Endothelial cell of hepatic sinusoid (primary cell): Measurements from ENCODE around the gene CASQ2.

Source experiments
- in situ Hi-C: cut with HindIII; loops from 2 replicates; pipeline ENCODE4 v1.10.0; 2017; ENCODE audit warnings: low sequenced_read_pairs

CASQ2 gene

GRCh38 chr1:115669886-115670285, 98.6 kb downstream of the CASQ2 start:
- in situ Hi-C loops = no loop called here

- in situ Hi-C loops = no loop called here
Measured at GRCh38 chr1:115669002-115669673, 99.4 kb downstream of the CASQ2 start.

GRCh38 chr1:115668579-115668978, 99.9 kb downstream of the CASQ2 start:
- in situ Hi-C loops = no loop called here

- in situ Hi-C loops = no loop called here
Measured at GRCh38 chr1:115666702-115667101, 101.8 kb downstream of the CASQ2 start.

GRCh38 chr1:115666206-115666605, 102.3 kb downstream of the CASQ2 start:
- in situ Hi-C loops = no loop called here

GRCh38 chr1:115665319-115666096, 103.0 kb downstream of the CASQ2 start:
- in situ Hi-C loops = no loop called here

- in situ Hi-C loops = loop anchor here (5.0 kb wide), 1 partner anchor 51 kb away; no protein-coding TSS in a partner anchor
Measured at GRCh38 chr1:115661157-115661556, 107.4 kb downstream of the CASQ2 start.

- in situ Hi-C loops = loop anchor here (5.0 kb wide), 1 partner anchor 52 kb away; no protein-coding TSS in a partner anchor
Measured at GRCh38 chr1:115660151-115660550, 108.4 kb downstream of the CASQ2 start.

GRCh38 chr1:115658646-115659045, 109.9 kb downstream of the CASQ2 start:
- in situ Hi-C loops = no loop called here

- in situ Hi-C loops = no loop called here
Measured at GRCh38 chr1:115656461-115657077, 111.9 kb downstream of the CASQ2 start.

GRCh38 chr1:115655916-115656315, 112.6 kb downstream of the CASQ2 start:
- in situ Hi-C loops = no loop called here

GRCh38 chr1:115655306-115655663, 113.2 kb downstream of the CASQ2 start:
- in situ Hi-C loops = no loop called here

- in situ Hi-C loops = no loop called here
Measured at GRCh38 chr1:115654663-115655305, 113.7 kb downstream of the CASQ2 start.

- in situ Hi-C loops = no loop called here
Measured at GRCh38 chr1:115654125-115654524, 114.4 kb downstream of the CASQ2 start.

- in situ Hi-C loops = no loop called here
Measured at GRCh38 chr1:115652236-115652788, 116.2 kb downstream of the CASQ2 start.

GRCh38 chr1:115651391-115651790, 117.1 kb downstream of the CASQ2 start:
- in situ Hi-C loops = no loop called here

- in situ Hi-C loops = no loop called here
Measured at GRCh38 chr1:115650961-115651360, 117.6 kb downstream of the CASQ2 start.
